WERI-Rb-1 (cell line): ENCODE data around the gene CDC20.
A peak's percentile ranks its signal among the peaks of the same experiment; 100 is the strongest.

ENCODE experiments used
- DNase-seq: peaks from one replicate; pipeline ENCODE4 v3.0.0-alpha.2; 2020
- H3K27ac ChIP-seq: fragments of 250-450 bp; sonication (Bioruptor Pico); 2 replicates; pipeline ENCODE4 v1.5.1; 2020; ENCODE audit warnings: mild to moderate bottlenecking, moderate library complexity
- H3K27me3 ChIP-seq: fragments of 250-450 bp; sonication (Bioruptor Pico); 2 replicates; pipeline ENCODE4 v1.5.1; 2021; ENCODE audit warnings: mild to moderate bottlenecking, low read depth, moderate library complexity; ENCODE audit not compliant: insufficient read depth, severe bottlenecking
- H3K36me3 ChIP-seq: fragments of 250-450 bp; sonication (Bioruptor Pico); 2 replicates; pipeline ENCODE4 v1.5.1; 2020; ENCODE audit warnings: mild to moderate bottlenecking, moderate library complexity
- H3K4me3 ChIP-seq: 2 replicates; pipeline ENCODE4 v1.5.1; 2011; ENCODE audit warnings: low read depth, mild to moderate bottlenecking, control low read depth, low read length
- H3K9me3 ChIP-seq: fragments of 250-450 bp; sonication (Bioruptor Pico); 2 replicates; pipeline ENCODE4 v1.5.1; 2021; ENCODE audit warnings: mild to moderate bottlenecking, moderate library complexity; ENCODE audit not compliant: severe bottlenecking
- TF ChIP-seq, protein P1 (sequence below): IDR thresholded peaks from 2 replicates; pipeline ENCODE4 v1.5.1; 2011; ENCODE audit warnings: low read depth, mild to moderate bottlenecking, control low read depth, inconsistent platforms, low read length

The CDC20 gene

DNA sequence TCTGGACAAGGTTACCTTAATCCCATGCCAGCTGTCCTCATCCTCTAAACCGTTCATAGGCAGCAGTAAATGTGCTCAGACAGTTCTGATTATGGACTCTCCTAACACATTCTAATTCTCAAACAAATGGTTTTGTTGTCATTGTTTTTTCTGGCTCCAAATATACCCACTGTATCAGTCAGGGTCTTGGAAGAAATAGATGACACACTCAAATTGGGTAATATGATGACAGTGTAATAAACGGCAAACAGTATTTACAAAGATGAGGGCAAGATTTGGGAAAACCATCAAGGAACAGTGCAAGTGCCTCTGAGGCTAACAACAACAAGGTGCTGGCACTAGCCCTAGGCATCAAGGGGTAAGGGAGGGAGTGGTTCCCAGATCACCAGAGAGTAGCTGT is 4.3 kb upstream of the CDC20 start:
- Histone ChIP-seq H3K4me3 (no peak overlapping the region), H3K9me3 (no peaks in the 10 kb centered on the region), H3K36me3 (peaks cover 7% of the 10 kb centered on the region; the same call in 1 of the 2 replicates), H3K27me3 (no peaks in the 10 kb centered on the region), H3K27ac (peak overlapping the region; percentile 26)
- TF ChIP-seq, protein P1, sequence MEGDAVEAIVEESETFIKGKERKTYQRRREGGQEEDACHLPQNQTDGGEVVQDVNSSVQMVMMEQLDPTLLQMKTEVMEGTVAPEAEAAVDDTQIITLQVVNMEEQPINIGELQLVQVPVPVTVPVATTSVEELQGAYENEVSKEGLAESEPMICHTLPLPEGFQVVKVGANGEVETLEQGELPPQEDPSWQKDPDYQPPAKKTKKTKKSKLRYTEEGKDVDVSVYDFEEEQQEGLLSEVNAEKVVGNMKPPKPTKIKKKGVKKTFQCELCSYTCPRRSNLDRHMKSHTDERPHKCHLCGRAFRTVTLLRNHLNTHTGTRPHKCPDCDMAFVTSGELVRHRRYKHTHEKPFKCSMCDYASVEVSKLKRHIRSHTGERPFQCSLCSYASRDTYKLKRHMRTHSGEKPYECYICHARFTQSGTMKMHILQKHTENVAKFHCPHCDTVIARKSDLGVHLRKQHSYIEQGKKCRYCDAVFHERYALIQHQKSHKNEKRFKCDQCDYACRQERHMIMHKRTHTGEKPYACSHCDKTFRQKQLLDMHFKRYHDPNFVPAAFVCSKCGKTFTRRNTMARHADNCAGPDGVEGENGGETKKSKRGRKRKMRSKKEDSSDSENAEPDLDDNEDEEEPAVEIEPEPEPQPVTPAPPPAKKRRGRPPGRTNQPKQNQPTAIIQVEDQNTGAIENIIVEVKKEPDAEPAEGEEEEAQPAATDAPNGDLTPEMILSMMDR: no peak
- DNase-seq: no peak

DNA sequence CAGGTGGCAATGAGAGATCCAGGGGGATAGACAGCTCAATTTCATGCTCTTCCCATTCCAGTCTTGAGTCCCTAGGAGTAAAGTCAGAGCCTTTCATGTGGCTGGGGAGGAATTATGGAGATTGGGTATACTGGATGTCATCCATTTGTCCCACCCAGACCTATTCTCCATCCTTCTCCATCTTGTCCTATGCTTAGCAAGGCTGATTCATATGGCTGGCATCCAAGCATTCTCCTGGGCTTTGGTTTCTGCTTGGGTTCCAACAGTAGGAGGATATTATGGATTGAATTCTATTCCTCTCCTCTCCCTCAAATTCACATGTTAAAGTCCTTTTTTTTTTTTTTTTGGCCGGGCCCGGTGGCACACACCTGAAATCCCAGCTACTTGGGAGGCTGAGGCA is 3.8 kb upstream of the CDC20 start:
- H3K9me3 ChIP-seq: no peaks in the 10 kb centered on the region
- no peak overlapping the region for H3K4me3 ChIP-seq
- no peak for DNase-seq
- TF ChIP-seq, protein P1: no peak
- H3K27ac ChIP-seq: no peak overlapping the region; the same call in 1 of the 2 replicates
- H3K27me3 ChIP-seq: no peaks in the 10 kb centered on the region
- peaks cover 11% of the 10 kb centered on the region for H3K36me3 ChIP-seq

DNA sequence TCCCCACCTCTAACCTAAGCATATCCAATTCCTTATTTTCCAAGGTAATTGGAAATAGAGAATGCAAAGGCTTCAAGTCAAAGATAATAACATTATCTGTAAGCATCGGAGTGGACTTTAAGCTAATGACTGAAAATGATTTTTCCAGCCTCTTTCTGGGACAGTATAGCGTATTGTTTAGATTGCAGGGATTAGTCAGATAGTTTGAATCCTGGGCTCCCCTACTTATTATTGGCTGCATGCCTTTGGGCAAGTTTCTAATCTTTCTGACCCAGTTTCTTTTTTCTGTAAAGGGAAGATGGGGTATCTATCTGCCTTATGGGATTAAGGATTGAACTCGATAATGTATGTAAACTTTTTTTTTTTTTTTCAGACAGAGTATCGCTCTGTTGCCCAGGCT is 1.5 kb upstream of the CDC20 start:
- TF ChIP-seq, protein P1: no peak
- Histone ChIP-seq H3K27ac (no peak overlapping the region), H3K4me3 (no peak overlapping the region), H3K36me3 (peaks cover 34% of the 10 kb centered on the region), H3K27me3 (no peaks in the 10 kb centered on the region), H3K9me3 (no peaks in the 10 kb centered on the region)
- no peak for DNase-seq

DNA sequence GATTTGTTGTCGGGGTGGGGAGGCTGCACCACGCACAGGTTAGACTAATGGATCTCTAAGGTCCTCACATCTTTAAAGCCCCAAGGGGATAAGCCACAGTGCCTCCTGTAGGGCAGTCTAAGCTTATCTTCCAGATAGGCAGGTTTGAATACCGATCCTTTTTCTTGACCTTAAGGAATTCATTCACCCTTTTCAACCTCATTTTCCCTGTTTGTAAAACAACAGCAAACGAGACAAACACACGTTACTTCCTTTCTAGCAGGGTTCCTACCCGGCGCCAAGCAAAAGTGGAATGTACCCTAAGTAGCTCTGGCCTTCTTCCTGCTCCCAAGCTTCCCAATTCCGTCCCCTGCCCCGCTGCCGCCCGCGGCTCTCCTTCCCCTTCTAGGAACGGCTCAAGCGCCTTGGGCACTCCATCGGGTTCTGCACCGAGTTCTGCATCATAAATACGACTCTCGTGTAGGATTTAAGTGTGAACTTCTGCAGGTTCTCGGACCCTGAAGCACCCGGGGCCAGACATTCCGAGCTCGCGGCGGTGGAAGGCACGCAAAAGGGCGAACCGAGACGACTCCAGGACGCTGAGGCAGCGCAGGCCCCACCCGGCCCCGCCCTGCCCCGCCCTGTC is 548 bp upstream of the CDC20 start:
- peaks cover 43% of the 10 kb centered on the region for H3K36me3 ChIP-seq
- H3K27me3 ChIP-seq: no peaks in the 10 kb centered on the region
- H3K4me3 ChIP-seq: peak overlapping the region; percentile 78
- peak overlapping the region; percentile 89 for H3K27ac ChIP-seq
- DNase-seq: peak; percentile 70
- H3K9me3 ChIP-seq: no peaks in the 10 kb centered on the region
- TF ChIP-seq, protein P1: peak; percentile 68

DNA sequence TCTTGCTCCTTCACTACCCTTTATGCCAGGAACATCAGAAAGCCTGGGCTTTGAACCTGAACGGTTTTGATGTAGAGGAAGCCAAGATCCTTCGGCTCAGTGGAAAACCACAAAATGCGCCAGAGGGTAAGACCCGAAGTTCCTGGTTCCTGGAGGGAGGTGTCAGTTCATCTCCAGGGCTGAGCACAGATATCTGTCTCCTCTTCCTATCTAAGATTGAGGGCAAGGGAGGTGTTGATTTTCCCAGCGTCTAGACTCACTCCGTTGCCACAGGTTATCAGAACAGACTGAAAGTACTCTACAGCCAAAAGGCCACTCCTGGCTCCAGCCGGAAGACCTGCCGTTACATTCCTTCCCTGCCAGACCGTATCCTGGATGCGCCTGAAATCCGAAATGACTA is 915 bp downstream of the CDC20 start:
- Histone ChIP-seq H3K27me3 (no peaks in the 10 kb centered on the region), H3K4me3 (peak overlapping the region; percentile 68), H3K27ac (peak overlapping the region; percentile 89), H3K9me3 (no peaks in the 10 kb centered on the region), H3K36me3 (peaks cover 57% of the 10 kb centered on the region)
- DNase-seq: no peak
- TF ChIP-seq, protein P1: no peak

DNA sequence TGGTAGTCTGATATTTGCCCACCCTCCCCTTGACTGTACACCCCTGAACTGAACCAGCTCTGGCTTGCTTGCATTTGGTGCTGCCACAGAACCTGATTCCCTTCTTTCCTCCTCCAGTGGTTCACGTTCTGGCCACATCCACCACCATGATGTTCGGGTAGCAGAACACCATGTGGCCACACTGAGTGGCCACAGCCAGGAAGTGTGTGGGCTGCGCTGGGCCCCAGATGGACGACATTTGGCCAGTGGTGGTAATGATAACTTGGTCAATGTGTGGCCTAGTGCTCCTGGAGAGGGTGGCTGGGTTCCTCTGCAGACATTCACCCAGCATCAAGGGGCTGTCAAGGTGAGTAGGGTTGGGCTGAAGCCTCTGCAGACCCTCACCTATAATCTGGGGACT is 1.8 kb downstream of the CDC20 start:
- Histone ChIP-seq H3K27me3 (no peaks in the 10 kb centered on the region), H3K36me3 (peaks cover 66% of the 10 kb centered on the region), H3K4me3 (no peak overlapping the region), H3K9me3 (no peaks in the 10 kb centered on the region), H3K27ac (no peak overlapping the region)
- DNase-seq: no peak
- TF ChIP-seq, protein P1: no peak
